Islet precursor cell (in vitro differentiated cells): ENCODE results near the gene RBM39.

Source experiments
- DNase-seq: peaks from one replicate; pipeline ENCODE4 v3.0.0-alpha.2; 2018

The RBM39 gene

DNA sequence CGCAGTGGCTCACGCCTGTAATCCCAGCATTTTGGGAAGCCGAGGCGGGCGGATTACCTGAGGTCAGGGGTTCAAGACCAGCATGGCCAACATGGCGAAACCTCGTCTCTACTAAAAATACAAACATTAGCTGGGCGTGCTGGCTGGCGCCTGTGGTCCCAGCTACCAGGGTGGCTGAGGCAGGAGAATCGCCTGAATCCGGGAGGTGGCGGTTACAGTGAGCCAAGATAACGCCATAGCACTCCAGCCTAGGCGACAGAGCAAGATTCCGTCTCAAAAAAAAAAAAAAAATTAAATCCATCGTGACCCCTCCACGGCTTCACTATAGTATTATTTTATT, 76.1 kb downstream of the RBM39 start:
- no peak for DNase-seq

DNA sequence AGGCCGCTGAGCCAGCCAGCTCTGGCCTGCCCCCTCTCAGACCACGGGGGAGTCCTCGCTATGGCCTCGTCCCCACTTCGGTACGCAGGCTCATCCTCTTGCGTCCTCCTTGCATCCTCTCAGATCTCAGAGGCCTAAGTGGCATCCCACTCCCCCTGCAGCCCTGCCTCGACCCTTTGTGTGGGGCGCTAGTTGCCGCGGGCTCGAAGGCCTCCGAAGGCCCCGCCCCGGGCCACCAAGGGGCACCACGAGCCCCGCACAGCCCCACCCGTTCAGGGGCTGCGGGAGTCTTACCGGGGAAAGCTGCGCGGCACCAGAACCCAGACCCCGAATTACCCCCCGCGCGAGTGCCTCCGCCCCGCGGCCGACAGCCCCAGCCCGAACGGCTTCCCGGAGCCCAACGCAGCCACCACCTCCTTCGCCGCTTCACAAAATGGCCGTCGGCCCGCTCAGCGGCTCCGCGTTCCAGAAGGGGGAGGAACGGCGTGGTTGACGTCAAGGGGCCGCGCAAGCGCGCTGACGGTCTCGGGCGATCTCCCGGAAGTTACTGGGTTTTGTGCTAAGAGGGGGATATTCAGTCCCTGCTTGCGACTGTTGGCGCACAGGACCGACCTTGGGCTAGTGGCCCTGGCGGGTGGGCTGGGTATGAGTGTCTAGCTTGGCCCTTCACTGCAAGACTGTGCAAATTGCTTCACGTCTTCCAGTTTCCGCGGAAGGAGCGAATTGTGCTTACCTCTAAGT, 77.4 kb downstream of the RBM39 start, which contains the start of the genes CPNE1 and RBM12:
Gene CPNE1, minus strand, starts transcription at position 435 of the 741 bp plus-strand sequence. CDS start 31,977 bp downstream, outside the sequence.
Gene RBM12, minus strand, starts transcription at position 435 of the 741 bp plus-strand sequence. CDS start 9,578 bp downstream, outside the sequence.
- peak; percentile 97 for DNase-seq

DNA sequence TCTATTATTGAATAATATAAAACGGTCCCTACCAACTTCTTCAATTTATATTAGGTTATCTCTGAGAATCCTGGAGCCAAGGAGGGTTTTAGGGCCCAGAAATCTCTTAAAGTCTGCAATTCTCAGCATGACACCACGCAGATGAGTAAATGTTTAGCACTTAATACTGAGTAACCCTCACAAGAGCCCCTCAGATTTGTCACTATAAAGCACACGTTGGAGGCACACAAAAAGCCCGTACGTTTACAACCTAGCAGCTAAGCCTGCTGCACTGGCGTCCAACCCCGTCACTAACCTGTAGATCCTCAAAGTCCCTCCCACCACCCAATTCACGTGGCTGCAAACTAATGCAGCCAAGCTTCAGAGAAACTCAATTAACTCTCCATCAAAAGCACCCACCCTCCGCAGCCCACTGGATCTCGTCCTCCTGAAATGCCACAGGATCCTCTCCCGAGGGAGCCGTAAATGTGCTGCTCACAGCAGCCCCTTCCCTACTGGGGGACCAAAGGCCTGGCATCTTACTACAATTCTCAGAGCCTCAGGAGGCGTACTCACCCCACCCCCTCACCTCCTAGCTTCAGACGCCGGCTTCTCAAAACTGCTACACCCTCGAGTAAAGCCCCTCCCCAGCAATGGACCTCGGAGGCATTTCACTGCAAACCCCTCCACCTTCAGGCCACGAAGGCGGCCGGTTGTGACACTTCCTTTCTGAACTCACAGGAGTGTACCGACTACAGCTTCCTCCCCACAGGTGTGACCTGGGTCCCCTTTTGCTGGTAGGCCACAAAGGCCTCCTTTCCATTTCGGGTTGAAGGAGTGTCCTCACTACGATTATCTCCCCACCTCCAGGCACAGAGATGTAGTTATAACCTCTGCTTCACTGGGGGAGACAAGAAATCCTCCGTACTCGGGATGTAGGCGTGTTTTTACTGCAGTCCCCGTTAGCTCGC, 78.3 kb downstream of the RBM39 start:
- peak; percentile 70 for DNase-seq

DNA sequence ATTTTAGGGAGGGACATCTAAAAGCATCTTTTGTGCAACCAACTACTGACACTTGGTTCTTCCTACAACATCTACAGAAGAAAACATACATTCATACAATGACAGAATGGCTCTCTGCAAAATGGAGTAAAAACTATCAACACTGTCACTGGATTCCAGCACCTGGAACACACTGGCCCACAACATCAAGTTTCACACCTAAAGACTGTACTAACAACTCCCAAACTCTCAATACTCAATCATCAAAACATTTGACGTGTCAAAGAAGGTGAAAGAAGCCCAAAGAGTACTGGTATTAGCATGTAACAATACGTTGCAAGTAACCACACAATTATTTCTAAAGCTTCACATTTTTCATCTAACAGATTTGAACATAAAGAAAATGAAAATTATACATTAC, 79.5 kb downstream of the RBM39 start:
- no peak for DNase-seq

DNA sequence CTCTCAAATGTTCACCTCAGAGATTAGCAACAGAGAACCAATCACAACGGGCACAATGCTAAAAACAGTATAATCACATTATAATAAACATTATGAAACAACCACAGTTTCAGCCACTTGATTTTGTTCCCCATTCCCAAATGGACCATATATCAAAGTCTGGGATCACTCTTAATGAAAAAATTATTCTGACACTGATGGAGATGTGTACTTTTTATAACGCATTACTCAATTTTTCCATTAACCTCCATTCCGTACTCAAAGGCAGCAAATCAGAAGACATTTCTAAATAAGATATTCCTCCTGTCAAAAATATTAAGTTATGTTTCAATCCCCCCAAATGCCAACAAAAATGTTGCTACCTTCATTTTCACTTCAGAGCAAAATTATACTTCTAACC, 80.2 kb downstream of the RBM39 start:
- DNase-seq: no peak

DNA sequence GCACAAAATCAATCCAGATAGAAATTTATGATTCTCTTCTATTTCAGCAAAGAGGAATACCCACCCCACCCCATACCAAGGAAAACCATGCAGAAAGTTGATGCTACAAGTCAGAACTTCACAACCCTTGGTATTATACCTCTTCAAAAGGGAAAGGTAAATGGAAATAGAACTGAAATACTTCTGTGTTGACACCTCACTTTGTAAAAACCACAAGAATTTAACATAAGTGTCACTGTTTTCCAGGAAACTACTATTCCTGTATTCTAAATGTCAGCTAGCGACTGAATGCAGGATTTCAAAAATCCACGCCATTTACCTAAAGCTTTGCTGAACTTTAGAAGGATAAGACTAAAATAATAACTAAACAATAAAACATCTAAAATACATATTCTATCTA, 81.0 kb downstream of the RBM39 start:
- DNase-seq: no peak

DNA sequence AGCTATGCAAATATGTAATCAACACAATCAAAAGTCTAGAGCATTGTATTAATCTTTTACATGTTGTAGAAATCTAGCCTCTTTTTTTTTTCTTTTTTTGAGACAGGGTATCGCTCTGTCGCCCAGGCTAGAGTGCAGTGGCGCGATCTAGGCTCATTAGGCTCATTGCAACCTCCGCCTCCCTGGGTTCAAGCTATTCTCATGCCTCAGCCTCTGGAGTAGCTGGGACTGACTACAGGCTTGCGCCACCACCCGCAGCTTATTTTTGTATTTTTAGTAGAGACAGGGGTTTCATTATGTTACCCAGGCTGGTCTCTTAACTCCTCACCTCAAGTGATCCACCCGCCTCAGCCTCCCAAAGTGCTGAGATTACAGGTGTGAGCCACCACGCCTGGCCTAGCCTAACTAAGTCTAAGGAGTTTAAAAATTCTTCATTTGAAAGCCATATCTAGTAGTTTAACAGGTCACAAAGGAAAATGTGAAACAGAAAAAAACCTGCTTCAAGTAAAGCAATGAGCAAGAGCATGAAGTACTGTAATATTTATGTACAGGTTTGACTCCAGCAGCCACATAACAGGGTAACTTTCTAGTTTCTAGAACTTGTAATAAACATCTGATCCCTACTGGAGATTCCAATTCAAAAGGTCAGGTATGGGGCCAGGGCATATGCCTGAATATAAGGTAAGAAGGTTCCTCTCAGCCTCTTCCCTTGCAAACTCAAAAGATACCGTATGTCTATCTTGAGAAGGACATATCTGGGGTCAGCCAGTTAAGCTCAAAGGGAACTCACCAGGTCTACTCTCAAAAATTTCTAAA, 81.7 kb downstream of the RBM39 start:
- no peak for DNase-seq

DNA sequence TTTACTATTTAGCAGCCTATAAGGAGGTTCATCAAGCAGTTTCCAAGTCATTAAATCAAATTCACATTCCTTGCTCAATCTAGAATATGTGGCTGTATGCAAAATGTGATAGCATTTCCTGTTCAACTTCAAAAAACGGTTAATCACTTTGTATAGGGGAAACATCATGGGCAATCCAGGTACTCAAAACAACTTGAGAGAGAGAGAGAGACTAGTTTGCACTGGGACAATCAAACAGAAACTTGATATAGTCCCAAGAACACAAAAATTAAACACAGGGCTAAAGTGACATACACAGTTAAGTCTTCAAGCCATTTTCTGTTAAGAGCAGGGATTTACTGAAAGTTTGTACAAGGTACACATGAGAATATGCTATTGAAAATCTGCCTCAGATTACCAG, 84.8 kb downstream of the RBM39 start:
- no peak for DNase-seq

DNA sequence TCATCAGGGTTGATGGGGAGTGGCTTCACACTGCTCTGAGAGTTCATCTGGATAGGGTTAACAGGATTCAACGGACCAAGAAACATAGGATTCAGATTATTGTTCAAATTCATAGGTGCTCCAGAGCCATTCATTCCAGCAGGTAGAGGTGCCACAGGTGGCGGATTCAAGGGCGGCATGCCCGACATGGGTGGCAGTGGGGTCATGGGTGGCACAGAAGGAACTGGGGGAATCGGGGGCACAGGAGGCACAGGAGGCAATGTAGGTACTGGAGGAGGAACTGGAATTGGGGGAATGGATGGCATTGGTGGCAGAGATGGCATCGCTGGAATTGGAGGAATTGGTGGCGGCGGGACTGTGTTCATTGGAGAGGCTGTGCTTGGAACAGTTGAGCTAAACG, 87.6 kb downstream of the RBM39 start:
- DNase-seq: no peak

DNA sequence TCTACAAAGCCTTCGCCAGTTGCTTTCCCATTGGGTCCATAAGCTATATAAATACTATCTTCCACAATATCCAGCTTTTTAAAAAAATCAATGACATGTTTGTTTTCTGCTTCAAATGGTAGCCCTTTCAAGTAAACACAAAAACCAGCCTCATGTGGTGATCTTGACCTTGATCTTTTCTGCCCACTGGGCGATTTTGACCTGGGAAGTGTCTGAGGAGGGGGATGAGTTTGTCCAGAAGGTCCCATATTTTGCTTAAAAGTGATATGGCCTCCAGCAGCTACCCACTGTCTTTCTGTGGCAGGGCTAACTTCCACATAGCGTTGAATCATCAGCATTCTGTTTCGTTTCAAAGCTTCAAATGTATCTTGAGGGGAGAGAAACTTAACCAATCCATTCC, 88.2 kb downstream of the RBM39 start:
- DNase-seq: no peak
